ENCODE data around the gene PRSS12. TPM values are rescaled to one million over a fixed set of nuclear protein-coding genes. Genes with fewer than 3 reads are reported as not detected.

Gene PRSS12
- total and polyA plus RNA-seq, 2 donors (not counting 1 experiment from before 2014, with no cell fraction given): not detected

- Histone ChIP-seq H3K36me3 (replicated peaks in 1 of 2; ENCODE audit: control extremely low read depth in 1 of 2, control insufficient read depth in 1 of 2, extremely low read depth in 1 of 2, insufficient read depth in 2 of 2, low read length in 1 of 2) (no peaks in the 10 kb centered on the region), H4K20me1 (ENCODE audit: control insufficient read depth, insufficient read depth, low read length, poor library complexity, severe bottlenecking) (no peaks in the 10 kb centered on the region), H3K9me3 (ENCODE audit: control extremely low read depth in 1 of 3, control insufficient read depth in 2 of 3, insufficient read depth in 1 of 3, low read length in 2 of 3) (peaks cover 0 to 5% (median 0%) of the 10 kb centered on the region in 3 donors), H3K9ac (ENCODE audit: low read length) (no peak overlapping the region), H3K4me3 (ENCODE audit: control extremely low read depth in 1 of 5, extremely low read depth in 1 of 5, insufficient read depth in 1 of 5, low read depth in 2 of 5, low read length in 4 of 5) (no peak overlapping the region), H3K27ac (ENCODE audit: low read length in 2 of 2) (no peak overlapping the region), H3K4me2 (replicated peaks; ENCODE audit: low read depth, low read length, poor library complexity, severe bottlenecking) (no peak overlapping the region), H3K27me3 (replicated peaks in 1 of 4; ENCODE audit: control extremely low read depth in 1 of 4, control insufficient read depth in 3 of 4, insufficient read depth in 4 of 4, low read length in 3 of 4) (peaks cover 0 to 52% (median 27%) of the 10 kb centered on the region in 4 experiments), H3K79me2 (ENCODE audit: control insufficient read depth, insufficient read depth, low read length) (no peaks in the 10 kb centered on the region), H3K4me1 (ENCODE audit: control insufficient read depth in 2 of 2, insufficient read depth in 2 of 2, low read length in 2 of 2) (peaks cover 8 to 19% of the 10 kb centered on the region in 2 donors), H2AFZ (ENCODE audit: insufficient read depth, low read depth, low read length, poor library complexity, severe bottlenecking) (no peak overlapping the region)
- ChIA-PET POLR2A (no interaction called here), CTCF (no interaction called here)
- DNase-seq (no peak), ATAC-seq (ENCODE audit: low read depth) (no peak)
- intact Hi-C loops (cut with micrococcal nuclease): no loop called here
- Mint-ChIP-seq H3K4me1 (peaks cover 16% of the 10 kb centered on the region), H3K4me3 (no peak overlapping the region), H3K27me3 (peaks cover 71% of the 10 kb centered on the region), H3K27ac (no peak overlapping the region), H3K9me3 (ENCODE audit: insufficient read depth) (no peaks in the 10 kb centered on the region)
- no peak for TF ChIP-seq EZH2 (IDR thresholded peaks at IDR 0.05; ENCODE audit: borderline replicate concordance, insufficient read depth, low read depth, low read length, poor library complexity, severe bottlenecking)
- no peak for TF ChIP-seq CTCF (IDR thresholded peaks at IDR 0.05)
- WGBS (ENCODE audit: insufficient coverage): no CpG with 5 or more reads among the region's 4 CpGs
These were observed 3.3 kb upstream of the PRSS12 start for GRCh38 chr4:118356111-118356510.

GRCh38 chr4:118354913-118355312 is 2.1 kb upstream of the PRSS12 start:
- TF ChIP-seq CTCF (IDR thresholded peaks at IDR 0.05) (no peak), EZH2 (IDR thresholded peaks at IDR 0.05; ENCODE audit: borderline replicate concordance, insufficient read depth, low read depth, low read length, poor library complexity, severe bottlenecking) (no peak)
- H3K9ac ChIP-seq (ENCODE audit: low read length): no peak overlapping the region
- no peak overlapping the region for H3K4me2 ChIP-seq (replicated peaks; ENCODE audit: low read depth, low read length, poor library complexity, severe bottlenecking)
- H2AFZ ChIP-seq (ENCODE audit: insufficient read depth, low read depth, low read length, poor library complexity, severe bottlenecking): no peak overlapping the region
- no peak overlapping the region for H3K27ac Mint-ChIP-seq
- H3K36me3 ChIP-seq (replicated peaks in 1 of 2; ENCODE audit: control extremely low read depth in 1 of 2, control insufficient read depth in 1 of 2, extremely low read depth in 1 of 2, insufficient read depth in 2 of 2, low read length in 1 of 2): no peaks in the 10 kb centered on the region
- no peak overlapping the region for H3K4me3 Mint-ChIP-seq
- H3K27me3 ChIP-seq (replicated peaks in 1 of 4; ENCODE audit: control extremely low read depth in 1 of 4, control insufficient read depth in 3 of 4, insufficient read depth in 4 of 4, low read length in 3 of 4): peaks cover 0 to 52% (median 30%) of the 10 kb centered on the region in 4 experiments
- H3K4me1 Mint-ChIP-seq: peaks cover 16% of the 10 kb centered on the region
- CTCF ChIA-PET: no interaction called here
- peaks cover 8 to 19% of the 10 kb centered on the region in 2 donors for H3K4me1 ChIP-seq (ENCODE audit: control insufficient read depth in 2 of 2, insufficient read depth in 2 of 2, low read length in 2 of 2)
- ATAC-seq (ENCODE audit: low read depth) (no peak), DNase-seq (no peak)
- no peaks in the 10 kb centered on the region for H3K9me3 Mint-ChIP-seq (ENCODE audit: insufficient read depth)
- POLR2A ChIA-PET: no interaction called here
- no CpG with 5 or more reads among the region's 2 CpGs for WGBS (ENCODE audit: insufficient coverage)
- H3K79me2 ChIP-seq (ENCODE audit: control insufficient read depth, insufficient read depth, low read length): no peaks in the 10 kb centered on the region
- no peak overlapping the region for H3K27ac ChIP-seq (ENCODE audit: low read length in 2 of 2)
- no peak overlapping the region for H3K4me3 ChIP-seq (ENCODE audit: control extremely low read depth in 1 of 5, extremely low read depth in 1 of 5, insufficient read depth in 1 of 5, low read depth in 2 of 5, low read length in 4 of 5)
- H3K9me3 ChIP-seq (ENCODE audit: control extremely low read depth in 1 of 3, control insufficient read depth in 2 of 3, insufficient read depth in 1 of 3, low read length in 2 of 3): peaks cover 0 to 5% (median 0%) of the 10 kb centered on the region in 3 donors
- intact Hi-C loops (cut with micrococcal nuclease): no loop called here
- peaks cover 75% of the 10 kb centered on the region for H3K27me3 Mint-ChIP-seq
- no peaks in the 10 kb centered on the region for H4K20me1 ChIP-seq (ENCODE audit: control insufficient read depth, insufficient read depth, low read length, poor library complexity, severe bottlenecking)
